ENCODE data around the gene RCL1.

The RCL1 gene

DNA sequence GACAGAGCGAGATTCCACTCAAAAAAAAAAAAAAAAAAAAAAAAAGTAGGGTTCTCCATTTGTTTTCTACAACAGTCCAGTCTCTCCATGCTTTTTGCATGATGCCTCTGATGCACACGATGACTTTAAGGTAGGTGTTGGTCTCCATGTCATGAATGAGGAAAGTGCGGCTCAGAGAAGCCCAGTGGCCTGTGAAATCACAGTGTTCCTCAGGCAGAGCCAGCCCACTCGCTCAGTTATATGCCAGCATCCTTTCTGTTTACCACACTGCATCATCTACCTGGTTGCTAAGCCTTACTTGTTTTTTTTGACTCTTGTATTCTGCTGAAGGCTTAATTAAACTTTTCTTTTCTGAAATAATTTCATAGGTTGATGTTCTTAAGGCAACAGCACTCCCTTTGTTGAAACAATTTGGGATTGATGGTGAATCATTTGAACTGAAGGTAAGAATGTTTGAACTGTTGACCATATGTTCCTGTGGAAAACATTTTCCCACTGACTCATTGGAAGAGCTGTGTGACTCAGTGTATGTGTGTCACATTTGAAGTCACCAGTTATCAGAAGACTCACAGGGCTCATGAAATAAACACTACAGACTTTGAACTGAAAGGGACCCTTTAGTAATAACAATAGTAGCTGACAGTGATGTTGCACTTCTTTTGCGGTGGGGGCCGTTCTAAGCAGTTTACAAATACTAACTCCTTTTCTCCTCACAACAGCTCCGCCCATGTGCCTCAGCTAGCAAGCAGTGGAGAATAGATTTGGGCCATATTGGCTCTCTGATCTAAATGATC lies 40.2 kb downstream of the RCL1 start:
- TF ChIP-seq, protein P1, sequence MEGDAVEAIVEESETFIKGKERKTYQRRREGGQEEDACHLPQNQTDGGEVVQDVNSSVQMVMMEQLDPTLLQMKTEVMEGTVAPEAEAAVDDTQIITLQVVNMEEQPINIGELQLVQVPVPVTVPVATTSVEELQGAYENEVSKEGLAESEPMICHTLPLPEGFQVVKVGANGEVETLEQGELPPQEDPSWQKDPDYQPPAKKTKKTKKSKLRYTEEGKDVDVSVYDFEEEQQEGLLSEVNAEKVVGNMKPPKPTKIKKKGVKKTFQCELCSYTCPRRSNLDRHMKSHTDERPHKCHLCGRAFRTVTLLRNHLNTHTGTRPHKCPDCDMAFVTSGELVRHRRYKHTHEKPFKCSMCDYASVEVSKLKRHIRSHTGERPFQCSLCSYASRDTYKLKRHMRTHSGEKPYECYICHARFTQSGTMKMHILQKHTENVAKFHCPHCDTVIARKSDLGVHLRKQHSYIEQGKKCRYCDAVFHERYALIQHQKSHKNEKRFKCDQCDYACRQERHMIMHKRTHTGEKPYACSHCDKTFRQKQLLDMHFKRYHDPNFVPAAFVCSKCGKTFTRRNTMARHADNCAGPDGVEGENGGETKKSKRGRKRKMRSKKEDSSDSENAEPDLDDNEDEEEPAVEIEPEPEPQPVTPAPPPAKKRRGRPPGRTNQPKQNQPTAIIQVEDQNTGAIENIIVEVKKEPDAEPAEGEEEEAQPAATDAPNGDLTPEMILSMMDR (IDR thresholded peaks at IDR 0.05; ENCODE audit: low read depth, low read length) = no peak
- H3K4me3 ChIP-seq (replicated peaks in 1 of 2; ENCODE audit: low read depth in 2 of 2, low read length in 2 of 2) = no peak overlapping the region
- peak; percentile 95 to 100 for DNase-seq (ENCODE audit: low read depth in 2 of 2)

- TF ChIP-seq, protein P1 (IDR thresholded peaks at IDR 0.05; ENCODE audit: low read depth, low read length) = no peak
- no peak overlapping the region for H3K4me3 ChIP-seq (replicated peaks in 1 of 2; ENCODE audit: low read depth in 2 of 2, low read length in 2 of 2)
- DNase-seq (ENCODE audit: low read depth in 2 of 2) = peak; percentile 54 to 84
These were observed 41.2 kb downstream of the RCL1 start for GRCh38 chr9:4833781-4834560.

DNA sequence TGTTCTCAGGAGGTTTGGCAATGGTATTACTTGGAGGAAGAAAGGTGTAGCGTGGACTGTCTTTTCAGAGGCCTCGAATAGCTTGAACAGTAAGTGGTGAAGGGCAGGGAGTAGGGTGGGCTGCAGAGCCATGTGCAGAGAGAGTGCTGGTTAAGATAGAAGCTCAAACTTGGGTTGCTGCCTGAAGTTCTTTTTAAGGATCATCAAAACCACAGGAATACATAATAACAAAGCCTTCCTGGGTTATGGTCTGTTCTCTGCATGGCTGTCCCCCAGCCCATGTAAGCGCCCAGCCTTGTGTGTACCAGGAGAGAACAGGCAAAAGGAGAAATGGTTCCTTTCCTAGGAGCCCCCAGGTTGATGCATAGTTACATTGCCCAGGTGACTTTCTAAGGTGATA lies 43.9 kb downstream of the RCL1 start:
- TF ChIP-seq, protein P1 (IDR thresholded peaks at IDR 0.05; ENCODE audit: low read depth, low read length) = no peak
- no peak overlapping the region for H3K4me3 ChIP-seq (replicated peaks in 1 of 2; ENCODE audit: low read depth in 2 of 2, low read length in 2 of 2)
- DNase-seq (ENCODE audit: low read depth in 2 of 2) = peak in 1 of 2 donors; percentile 36

DNA sequence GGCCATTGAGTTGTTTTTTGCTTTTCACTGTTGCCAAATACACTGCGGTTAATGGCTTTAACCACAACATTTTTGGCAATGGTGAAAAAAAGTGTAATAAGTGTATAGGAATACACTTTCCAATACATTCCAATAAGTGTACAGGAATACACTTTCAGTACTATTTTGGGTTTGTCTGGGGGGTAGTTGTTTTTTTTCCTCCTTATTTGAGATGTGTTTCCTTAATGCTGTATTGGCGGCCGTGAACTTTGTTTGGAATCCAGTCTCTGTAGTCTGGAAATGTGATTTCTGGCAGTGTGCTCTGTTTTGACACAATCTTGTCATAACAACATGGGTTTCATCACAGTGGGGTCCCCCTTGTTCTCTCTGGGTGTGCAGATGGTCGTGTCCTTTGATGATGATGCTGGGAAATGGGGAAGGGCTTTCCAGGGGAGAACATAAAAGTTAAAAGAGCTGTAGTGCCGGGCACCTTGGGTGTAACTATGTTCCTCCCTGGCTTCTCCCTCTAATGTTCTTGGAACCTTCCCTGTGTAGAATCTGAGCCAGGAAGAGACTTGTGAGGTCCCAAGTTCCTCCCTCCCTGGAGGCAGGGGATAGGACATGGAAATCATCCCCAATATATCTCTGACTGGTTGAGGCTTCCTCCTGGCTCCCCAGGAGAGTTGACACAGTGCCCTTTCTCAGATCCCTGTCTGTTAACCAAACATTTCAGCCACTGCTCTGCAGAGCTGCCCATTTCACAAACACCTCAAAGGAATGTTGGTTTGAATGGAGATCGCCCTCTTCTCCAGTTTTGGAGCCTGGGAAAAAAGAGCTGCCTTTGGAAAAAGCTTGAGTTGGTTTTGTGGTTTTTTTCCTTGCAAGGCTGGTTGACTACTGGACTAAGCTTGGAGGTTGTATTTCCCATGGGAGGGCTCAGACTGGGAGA lies 44.8 kb downstream of the RCL1 start:
- H3K4me3 ChIP-seq (replicated peaks in 1 of 2; ENCODE audit: low read depth in 2 of 2, low read length in 2 of 2) = no peak overlapping the region
- TF ChIP-seq, protein P1 (IDR thresholded peaks at IDR 0.05; ENCODE audit: low read depth, low read length) = no peak
- peak; percentile 91 to 93 for DNase-seq (ENCODE audit: low read depth in 2 of 2)

DNA sequence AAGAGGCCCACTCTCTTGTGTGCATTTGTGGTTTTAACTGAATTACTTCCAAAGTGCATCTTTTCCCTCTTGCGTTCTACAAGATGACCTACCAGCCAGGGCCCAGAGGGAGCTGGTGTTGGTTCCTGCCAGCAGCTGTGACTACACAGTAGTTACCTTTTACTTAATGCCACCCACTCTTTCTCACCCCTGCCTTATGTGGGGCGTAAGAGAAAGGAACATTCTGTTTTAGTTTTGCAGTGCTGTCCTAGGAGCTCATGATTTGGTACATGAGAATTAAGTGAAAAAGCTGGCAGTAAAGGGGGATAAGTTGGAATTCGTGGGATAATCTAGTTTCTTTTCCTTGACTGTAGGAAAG lies 45.4 kb downstream of the RCL1 start:
- TF ChIP-seq, protein P1 (IDR thresholded peaks at IDR 0.05; ENCODE audit: low read depth, low read length) = no peak
- no peak for DNase-seq (ENCODE audit: low read depth in 2 of 2)
- H3K4me3 ChIP-seq (replicated peaks in 1 of 2; ENCODE audit: low read depth in 2 of 2, low read length in 2 of 2) = no peak overlapping the region

- no peak overlapping the region for H3K4me3 ChIP-seq (replicated peaks in 1 of 2; ENCODE audit: low read depth in 2 of 2, low read length in 2 of 2)
- peak in 1 of 2 donors; percentile 69 for DNase-seq (ENCODE audit: low read depth in 2 of 2)
- TF ChIP-seq, protein P1 (IDR thresholded peaks at IDR 0.05; ENCODE audit: low read depth, low read length) = no peak
These were observed 46.7 kb downstream of the RCL1 start for GRCh38 chr9:4839470-4839912.
